ENCODE results near the gene KMT2B.

DNA sequence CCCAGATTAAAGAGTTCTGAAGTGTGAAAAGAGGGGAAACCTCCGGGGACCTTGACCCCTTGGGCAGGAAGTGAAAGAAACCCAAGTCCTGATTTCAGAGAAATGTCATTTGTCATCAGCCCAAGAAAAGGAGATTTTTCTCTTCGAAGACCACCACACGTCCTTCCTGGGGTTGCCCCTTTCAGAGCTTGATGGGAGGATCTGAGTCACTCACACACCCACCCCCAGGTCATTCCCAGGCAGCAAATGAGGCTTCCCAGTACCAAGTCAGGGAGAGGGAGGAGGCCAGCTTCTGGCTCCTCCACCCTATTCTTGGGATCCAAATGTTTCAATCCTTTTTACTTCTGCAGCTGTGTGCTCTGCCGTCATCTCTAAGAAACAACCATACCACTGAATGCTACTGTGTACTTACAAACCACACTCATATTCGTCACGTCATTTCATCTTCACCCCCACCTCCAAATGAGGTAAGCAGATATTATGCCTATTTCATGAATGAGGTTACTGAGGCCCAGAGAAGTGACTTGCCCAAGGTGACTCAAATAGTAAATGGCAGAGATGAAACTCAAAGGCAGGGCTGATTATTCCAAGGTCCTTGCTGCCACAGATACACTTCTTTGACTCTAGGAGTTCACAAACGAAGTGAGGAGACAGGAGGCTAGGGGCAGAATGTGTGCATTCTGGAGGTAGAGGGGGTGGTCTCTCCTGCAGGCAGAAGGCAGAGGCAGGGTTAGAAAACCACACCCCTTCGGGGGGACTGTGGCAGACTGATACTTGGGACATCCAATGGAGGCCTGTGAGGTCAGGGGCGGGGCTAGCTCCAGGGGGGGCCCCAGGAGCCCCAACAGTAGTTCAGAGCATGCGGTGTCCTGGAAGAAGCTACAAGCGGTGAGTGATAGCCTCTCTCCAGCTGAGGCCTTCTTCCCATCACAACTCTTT, 5.0 kb upstream of the KMT2B start:
- no peak for TF ChIP-seq POLR2A (IDR thresholded peaks at IDR 0.05)
- TF ChIP-seq EP300 (IDR thresholded peaks at IDR 0.05): no peak
- TF ChIP-seq POLR2AphosphoS5 (IDR thresholded peaks at IDR 0.05): no peak
